Upper lobe of left lung (tissue), 6 donors: ENCODE measurements around the gene WNT6. TPM values are rescaled to one million over a fixed set of nuclear protein-coding genes. Genes with fewer than 3 reads are reported as not detected.

Experiments
- ATAC-seq, 2 donors: fragments of 200-7000 bp; cut with Tn5 transposase; one replicate each; pipeline ENCODE4 v1.9.1; 2022; ENCODE audit warnings: mild to moderate bottlenecking in 2 of 2, moderate library complexity in 2 of 2; ENCODE audit not compliant: low FRiP score in 2 of 2
- DNase-seq, 2 donors: peaks; one replicate each; pipeline ENCODE4 v3.0.0-alpha.2; 2019 to 2020
- H3K27ac ChIP-seq, 4 donors: fragments of 200-600 bp; sonication (generic); one replicate each; pipeline ENCODE4 v1.5.1; 2016 to 2019
- H3K27me3 ChIP-seq, 4 donors: fragments of 200-600 bp; sonication (generic); one replicate each; pipeline ENCODE4 v1.5.1; 2017 to 2019
- H3K36me3 ChIP-seq, 4 donors: fragments of 200-600 bp; sonication (generic); one replicate each; pipeline ENCODE4 v1.5.1; 2016 to 2019
- H3K4me1 ChIP-seq, 4 donors: fragments of 200-600 bp; sonication (generic); one replicate each; pipeline ENCODE4 v1.5.1; 2018 to 2019
- H3K4me3 ChIP-seq, 4 donors: fragments of 200-600 bp; sonication (generic); one replicate each; pipeline ENCODE4 v1.5.1; 2017 to 2019; ENCODE audit warnings: mild to moderate bottlenecking in 2 of 4, moderate library complexity in 1 of 4
- H3K9me3 ChIP-seq, 4 donors: fragments of 200-600 bp; sonication (generic); one replicate each; pipeline ENCODE4 v1.5.1; 2018 to 2019
- CTCF ChIP-seq, 6 experiments: fragments of 450-650 bp in 4 of 6; fragments of 200-600 bp in 2 of 6; sonication (generic) in 2 of 6; IDR thresholded peaks; one replicate each; pipeline ENCODE4 v1.5.1; 2016 to 2019; ENCODE audit warnings: antibody characterized with exemption in 6 of 6
- EP300 ChIP-seq, 4 donors: sonication (generic); formaldehyde crosslinking; IDR thresholded peaks; one replicate each; pipeline ENCODE4 v1.5.1; 2017; ENCODE audit warnings: antibody characterized with exemption in 4 of 4, control low read depth in 2 of 4
- POLR2A ChIP-seq, 4 donors: fragments of 450-650 bp; IDR thresholded peaks; one replicate each; pipeline ENCODE4 v1.5.1; 2016 to 2017; ENCODE audit warnings: antibody characterized with exemption in 4 of 4, mild to moderate bottlenecking in 2 of 4
- POLR2AphosphoS5 ChIP-seq, 2 donors: sonication (generic); formaldehyde crosslinking; IDR thresholded peaks; one replicate each; pipeline ENCODE4 v1.5.1; 2017; ENCODE audit warnings: antibody characterized with exemption in 2 of 2
- WGBS, 2 donors: methylation state at CpG; one replicate each; pipeline ENCODE4 v1.1.5; 2017 to 2018; 5-methylcytosine and 5-hydroxymethylcytosine counted together
- total RNA-seq, 6 donors: library from RNA; depleted of rRNA in 4 of 6; stranded (reverse); fragments of >200 nt in 4 of 6; gene quantifications; one replicate each; pipeline versions ENCODE4 v1.1.0 to v1.2.1, GENCODE V29; 2016 to 2021
- donor health status: DM: no; HTN: no; CAD: no; lungs with moderate emphysema.
- donor health status: DM: no; HTN: yes; CAD: no; lungs with severe emphysema.

WNT6 gene
- total RNA-seq, 6 donors from 2014 or later, result 0.31 to 4.2 (median 0.44) TPM; not detected in 3

- H3K4me1 ChIP-seq, result peaks cover 6 to 16% (median 9%) of the 10 kb centered on the region in 4 donors
- H3K36me3 ChIP-seq, result no peaks in the 10 kb centered on the region
- 85 to 92% methylated on average over 2 to 3 of the region's 3 CpGs for WGBS, 2 donors
- TF ChIP-seq EP300 (IDR thresholded peaks at IDR 0.05), result no peak
- TF ChIP-seq POLR2AphosphoS5 (IDR thresholded peaks at IDR 0.05), result no peak
- TF ChIP-seq POLR2A (IDR thresholded peaks at IDR 0.05), result no peak
- TF ChIP-seq CTCF (IDR thresholded peaks at IDR 0.05), result no peak
- H3K27me3 ChIP-seq, result peaks cover 0 to 13% (median 5%) of the 10 kb centered on the region in 4 donors
- H3K4me3 ChIP-seq, result no peak overlapping the region
- ATAC-seq (no peak), DNase-seq (no peak)
- H3K27ac ChIP-seq, result no peak overlapping the region
- no peaks in the 10 kb centered on the region for H3K9me3 ChIP-seq
Measured at GRCh38 chr2:218887079-218887478, 27.5 kb downstream of the WNT6 start.

- DNase-seq, result no peak
- no peak overlapping the region for H3K4me3 ChIP-seq
- no peak for ATAC-seq
- H3K36me3 ChIP-seq, result no peaks in the 10 kb centered on the region
- H3K27me3 ChIP-seq, result peaks cover 0 to 17% (median 7%) of the 10 kb centered on the region in 4 donors
- no peaks in the 10 kb centered on the region for H3K9me3 ChIP-seq
- H3K27ac ChIP-seq, result no peak overlapping the region
- peaks cover 14 to 21% (median 15%) of the 10 kb centered on the region in 4 donors for H3K4me1 ChIP-seq
- WGBS, 2 donors, result 87% methylated on average over 5 of the region's 5 CpGs; no CpG with 5 or more reads in 1 of the 2 donors
- TF ChIP-seq POLR2AphosphoS5 (IDR thresholded peaks at IDR 0.05) (no peak), POLR2A (IDR thresholded peaks at IDR 0.05) (no peak), CTCF (IDR thresholded peaks at IDR 0.05) (no peak), EP300 (IDR thresholded peaks at IDR 0.05) (no peak)
Measured at GRCh38 chr2:218888341-218888740, 28.7 kb downstream of the WNT6 start.

GRCh38 chr2:218889937-218890336 is 30.3 kb downstream of the WNT6 start:
- TF ChIP-seq CTCF (IDR thresholded peaks at IDR 0.05) (no peak), POLR2AphosphoS5 (IDR thresholded peaks at IDR 0.05) (no peak), POLR2A (IDR thresholded peaks at IDR 0.05) (no peak), EP300 (IDR thresholded peaks at IDR 0.05) (no peak)
- no peaks in the 10 kb centered on the region for H3K9me3 ChIP-seq
- peak in 1 of 2 donors; percentile 68 for DNase-seq
- no peaks in the 10 kb centered on the region for H3K36me3 ChIP-seq
- H3K4me3 ChIP-seq, result no peak overlapping the region
- ATAC-seq, result no peak
- 88% methylated on average over 18 to 23 of the region's 23 CpGs for WGBS, 2 donors
- peaks cover 12 to 16% (median 12%) of the 10 kb centered on the region in 4 donors for H3K4me1 ChIP-seq
- H3K27ac ChIP-seq, result no peak overlapping the region
- H3K27me3 ChIP-seq, result peaks cover 0 to 21% (median 3%) of the 10 kb centered on the region in 4 donors

- no peak for TF ChIP-seq POLR2A (IDR thresholded peaks at IDR 0.05)
- TF ChIP-seq CTCF (IDR thresholded peaks at IDR 0.05), result no peak
- TF ChIP-seq EP300 (IDR thresholded peaks at IDR 0.05), result no peak
- TF ChIP-seq POLR2AphosphoS5 (IDR thresholded peaks at IDR 0.05), result no peak
- H3K4me1 ChIP-seq, result peaks cover 12 to 16% (median 12%) of the 10 kb centered on the region in 4 donors
- ATAC-seq, result no peak
- H3K27ac ChIP-seq, result no peak overlapping the region
- DNase-seq, result no peak
- no peak overlapping the region for H3K4me3 ChIP-seq
- WGBS, 2 donors, result 67 to 76% methylated on average over 3 of the region's 3 CpGs
- no peaks in the 10 kb centered on the region for H3K36me3 ChIP-seq
- H3K27me3 ChIP-seq, result peaks cover 0 to 22% (median 5%) of the 10 kb centered on the region in 4 donors
- no peaks in the 10 kb centered on the region for H3K9me3 ChIP-seq
Measured at GRCh38 chr2:218890369-218890768, 30.8 kb downstream of the WNT6 start.
